CD4-positive, alpha-beta T cell treated with Interferon gamma for 1 hour (primary cell): ENCODE data around the gene GATA6.
"Not testable (repeated sequence)": the region's sequence is repeated elsewhere in the genome, so short reads cannot be mapped to it uniquely, and the experiment has no call there.

Experiments used
- DNase-seq: peaks from one replicate; pipeline ENCODE4 v3.0.0-alpha.2; 2020

The GATA6 gene

GRCh38 chr18:22210311-22210754 lies 40.9 kb downstream of the GATA6 start:
- DNase-seq: no peak

- DNase-seq: no peak
Measured at GRCh38 chr18:22211657-22212056, 42.3 kb downstream of the GATA6 start.

GRCh38 chr18:22213333-22213973 lies 44.1 kb downstream of the GATA6 start:
- no peak for DNase-seq

GRCh38 chr18:22214731-22215528 lies 45.5 kb downstream of the GATA6 start:
- no peak for DNase-seq

- no peak for DNase-seq
Measured at GRCh38 chr18:22218835-22219234, 49.4 kb downstream of the GATA6 start.

- no peak for DNase-seq
Measured at GRCh38 chr18:22219568-22220355, 50.4 kb downstream of the GATA6 start.

GRCh38 chr18:22220585-22220984 lies 51.2 kb downstream of the GATA6 start:
- DNase-seq: not testable (repeated sequence)

GRCh38 chr18:22221350-22221749 lies 52.0 kb downstream of the GATA6 start:
- DNase-seq: no peak

GRCh38 chr18:22223254-22223964 lies 54.0 kb downstream of the GATA6 start:
- no peak for DNase-seq

- no peak for DNase-seq
Measured at GRCh38 chr18:22223965-22224322, 54.6 kb downstream of the GATA6 start.

- no peak for DNase-seq
Measured at GRCh38 chr18:22224339-22224738, 55.0 kb downstream of the GATA6 start.

- no peak for DNase-seq
Measured at GRCh38 chr18:22226801-22227200, 57.4 kb downstream of the GATA6 start.

- no peak for DNase-seq
Measured at GRCh38 chr18:22228976-22229375, 59.6 kb downstream of the GATA6 start.

- DNase-seq: no peak
Measured at GRCh38 chr18:22229456-22230124, 60.2 kb downstream of the GATA6 start.

- DNase-seq: no peak
Measured at GRCh38 chr18:22230471-22230945, 61.1 kb downstream of the GATA6 start.

- no peak for DNase-seq
Measured at GRCh38 chr18:22233266-22233665, 63.9 kb downstream of the GATA6 start.

- DNase-seq: peak; percentile 29
Measured at GRCh38 chr18:22238036-22238435, 68.6 kb downstream of the GATA6 start.

- no peak for DNase-seq
Measured at GRCh38 chr18:22238681-22239080, 69.3 kb downstream of the GATA6 start.

GRCh38 chr18:22241921-22242361 lies 72.6 kb downstream of the GATA6 start:
- DNase-seq: no peak

- no peak for DNase-seq
Measured at GRCh38 chr18:22243513-22243912, 74.1 kb downstream of the GATA6 start.

GRCh38 chr18:22250026-22250425 lies 80.6 kb downstream of the GATA6 start:
- no peak for DNase-seq

- DNase-seq: no peak
Measured at GRCh38 chr18:22250591-22250996, 81.2 kb downstream of the GATA6 start.
